ENCODE data around the gene SDS.

Gene SDS

GRCh38 chr12:113398346-113399290 is 5.1 kb downstream of the SDS start:
- DNase-seq, result no peak

DNA sequence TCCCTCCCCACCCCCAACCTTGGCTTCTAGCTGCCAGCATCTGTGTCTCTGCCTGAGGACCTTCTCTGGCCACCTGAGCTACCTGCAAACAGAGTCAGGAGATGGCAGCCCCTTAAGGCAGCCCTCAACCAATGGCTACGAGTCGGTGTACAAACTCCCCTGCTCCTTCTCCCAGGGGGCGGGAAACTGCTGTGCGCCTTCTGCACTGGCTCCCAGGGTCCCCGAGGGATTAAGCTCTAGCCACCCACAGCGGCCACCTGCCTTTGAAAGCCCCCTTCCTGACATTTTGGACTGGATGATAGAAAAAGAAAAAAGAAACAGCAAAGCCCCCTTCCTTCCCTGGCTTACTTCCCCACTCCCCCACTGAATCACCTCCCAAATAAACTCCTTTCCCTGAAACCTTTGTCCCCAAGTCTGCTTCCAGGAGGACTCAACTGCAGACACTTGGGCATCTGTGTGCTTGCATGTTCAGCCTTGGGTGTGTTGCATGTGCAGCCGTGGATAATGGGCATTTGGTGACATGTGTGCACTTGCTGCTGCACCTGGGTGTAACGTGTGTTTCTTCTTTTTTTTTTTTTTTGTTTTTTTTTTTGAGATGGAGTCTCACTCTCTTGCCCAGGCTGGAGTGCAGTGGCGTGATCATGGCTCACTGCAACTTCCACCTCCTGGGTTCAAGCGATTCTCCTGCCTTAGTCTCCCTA is 6.0 kb downstream of the SDS start:
- DNase-seq, result no peak

- DNase-seq, result no peak
These were observed 6.7 kb downstream of the SDS start for GRCh38 chr12:113396828-113397496.

GRCh38 chr12:113396200-113396599 is 7.5 kb downstream of the SDS start:
- no peak for DNase-seq

DNA sequence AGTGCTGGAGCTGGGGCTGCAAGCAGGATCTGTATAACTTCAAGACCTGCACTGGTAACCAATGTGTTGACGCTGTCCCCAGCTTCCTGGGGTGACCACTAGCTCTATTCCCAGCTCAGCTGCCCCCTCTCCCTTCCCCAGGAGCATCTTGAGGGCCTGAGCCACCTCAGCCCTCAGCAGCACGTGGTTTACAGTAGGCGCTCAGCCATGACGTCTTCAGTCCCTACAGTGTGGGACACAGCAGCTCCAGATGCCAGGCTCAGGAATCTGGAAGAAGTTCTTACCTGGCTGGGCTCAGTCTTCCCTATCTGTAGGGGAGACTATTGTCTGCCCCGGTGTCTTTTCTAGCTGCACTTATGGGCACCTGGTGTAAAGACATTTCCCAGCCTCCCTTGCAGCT is 8.6 kb downstream of the SDS start:
- no peak for DNase-seq

- no peak for DNase-seq
These were observed 9.9 kb downstream of the SDS start for GRCh38 chr12:113393749-113394148.

DNA sequence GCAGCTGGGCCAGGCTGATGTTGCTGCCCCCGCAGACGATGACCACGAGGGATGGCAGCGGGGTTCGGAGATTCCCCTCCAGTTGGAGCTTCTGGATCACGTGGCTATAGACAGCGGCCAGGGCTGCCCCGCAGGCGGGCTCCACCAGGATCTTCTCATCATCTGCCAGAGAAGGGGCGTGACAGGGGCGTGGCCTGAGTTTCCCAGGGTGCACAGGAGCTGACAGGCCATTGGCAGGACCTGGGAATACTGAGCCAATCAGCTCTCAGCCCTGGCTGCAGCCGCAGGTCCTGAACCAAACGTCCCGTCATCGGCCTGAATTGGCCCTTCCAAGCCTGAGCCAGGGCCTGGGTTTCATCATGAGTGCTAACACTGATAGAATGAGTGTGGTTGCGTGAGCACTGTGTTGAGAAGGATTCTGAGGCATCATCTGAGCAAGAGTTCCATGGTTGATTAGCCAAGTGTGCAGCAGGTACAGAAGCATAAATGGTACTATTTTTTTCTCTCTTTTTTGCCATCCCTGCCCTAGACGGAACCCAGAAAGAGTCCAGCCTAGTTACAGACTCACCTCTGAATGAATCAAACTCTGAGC is 10.6 kb downstream of the SDS start:
- DNase-seq, result no peak

DNA sequence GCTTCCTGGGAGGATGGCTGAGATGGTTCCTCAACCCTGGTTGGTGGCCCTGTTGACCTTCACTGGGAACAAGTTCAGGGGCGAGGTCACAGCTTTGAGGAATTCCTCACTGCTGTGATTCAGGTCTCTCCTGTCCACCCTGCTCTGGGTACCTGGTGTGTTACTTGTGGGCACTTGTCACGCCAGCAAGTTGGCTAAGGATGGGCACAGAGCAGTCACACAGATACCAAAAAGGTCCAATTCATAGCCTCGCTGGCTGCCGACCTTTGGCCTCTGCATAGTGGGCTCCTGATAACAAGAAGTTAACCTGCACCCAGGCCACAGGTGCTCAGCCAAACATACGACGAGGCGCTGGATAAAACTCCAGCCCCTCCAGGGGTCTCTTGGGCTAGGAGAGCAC is 11.2 kb downstream of the SDS start:
- DNase-seq, result no peak

DNA sequence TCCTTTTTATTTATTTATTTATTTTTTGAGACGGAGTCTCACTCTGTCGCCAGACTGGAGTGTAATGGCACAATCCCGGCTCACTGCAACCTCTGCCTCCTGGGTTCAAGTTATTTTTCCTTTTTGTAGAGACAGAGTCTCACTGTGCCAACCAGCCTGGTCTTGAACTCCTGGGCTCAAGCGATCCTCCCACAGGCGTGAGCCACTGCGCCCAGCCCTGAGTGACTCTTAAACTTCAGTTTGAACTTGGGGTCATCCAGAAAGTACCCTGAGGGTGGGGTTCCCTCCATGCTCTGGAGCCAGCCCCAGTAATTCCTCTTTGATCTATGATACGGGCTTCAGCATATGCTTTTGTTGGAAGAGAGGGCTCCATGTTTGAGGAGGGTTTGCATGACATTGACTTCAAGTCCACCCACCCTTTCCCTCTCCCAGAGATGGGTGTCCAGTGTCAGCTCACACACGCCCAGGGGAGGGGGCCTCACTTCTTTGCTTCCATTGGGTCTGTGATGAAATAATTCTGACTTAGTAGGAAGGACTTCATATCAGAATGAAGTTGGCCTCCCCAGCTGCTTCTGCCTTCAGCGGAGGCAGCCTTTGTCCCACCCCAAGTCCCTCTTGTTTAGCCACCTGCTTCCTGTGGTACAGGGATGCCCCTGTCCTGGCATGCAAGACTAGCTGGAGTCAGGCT is 11.9 kb downstream of the SDS start:
- DNase-seq, result no peak

DNA sequence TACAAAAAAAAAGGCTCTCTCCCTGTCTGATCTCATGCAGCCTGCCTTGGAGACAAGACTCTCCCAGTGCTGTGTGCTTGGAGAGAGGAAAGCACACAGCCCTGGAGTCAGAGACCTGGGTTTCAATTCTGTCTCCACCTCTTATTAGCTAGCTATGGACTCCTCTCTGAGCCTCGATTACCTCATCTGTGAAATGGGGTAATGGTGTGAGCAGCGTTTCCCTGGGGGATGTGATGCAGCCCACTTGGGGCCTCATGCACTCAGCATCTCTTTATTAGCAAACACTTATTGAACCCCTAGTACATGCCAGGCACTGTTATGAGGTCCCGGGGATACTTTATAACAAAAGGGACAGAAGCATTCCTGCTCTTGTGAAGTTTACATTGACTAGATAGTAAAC is 12.5 kb downstream of the SDS start:
- DNase-seq, result no peak

- no peak for DNase-seq
These were observed 13.3 kb downstream of the SDS start for GRCh38 chr12:113390064-113391043.

DNA sequence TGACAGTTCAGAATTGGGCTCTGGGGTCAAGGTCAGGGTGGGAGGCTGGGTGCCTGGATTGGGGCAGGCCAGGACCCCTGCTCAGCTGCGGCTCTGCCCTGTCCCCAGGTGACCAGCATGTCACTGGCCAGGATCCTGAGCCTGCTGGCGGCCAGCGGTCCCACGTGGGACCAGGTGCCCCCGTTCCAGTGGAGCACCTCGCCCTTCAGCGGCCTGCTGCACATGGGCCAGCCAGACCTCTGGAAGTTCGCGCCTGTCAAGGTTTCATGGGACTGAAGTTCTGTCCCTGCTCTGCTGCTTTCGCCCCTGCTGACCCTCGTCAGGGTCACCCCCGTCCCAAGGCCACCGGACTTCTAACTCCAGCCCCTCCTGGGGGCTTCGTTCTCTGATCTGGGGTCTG is 15.3 kb downstream of the SDS start:
- DNase-seq, result no peak

DNA sequence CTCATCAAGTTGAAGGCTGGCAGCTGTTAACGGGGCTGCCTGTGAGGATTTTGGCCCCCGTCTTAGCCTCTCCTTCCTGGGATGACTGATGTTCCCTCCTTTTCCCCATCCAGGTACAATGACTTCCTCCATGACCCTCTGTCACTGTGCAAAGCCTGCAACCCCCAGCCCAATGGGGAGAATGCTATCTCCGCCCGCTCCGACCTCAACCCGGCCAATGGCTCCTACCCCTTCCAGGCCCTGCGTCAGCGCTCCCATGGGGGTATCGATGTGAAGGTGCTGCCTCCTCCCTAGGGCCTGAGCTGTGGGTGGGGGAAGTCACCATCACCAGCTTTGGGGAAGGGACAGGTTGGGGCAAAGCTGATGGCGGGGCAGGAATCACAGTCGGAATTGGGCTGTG is 16.1 kb downstream of the SDS start:
- DNase-seq, result no peak

DNA sequence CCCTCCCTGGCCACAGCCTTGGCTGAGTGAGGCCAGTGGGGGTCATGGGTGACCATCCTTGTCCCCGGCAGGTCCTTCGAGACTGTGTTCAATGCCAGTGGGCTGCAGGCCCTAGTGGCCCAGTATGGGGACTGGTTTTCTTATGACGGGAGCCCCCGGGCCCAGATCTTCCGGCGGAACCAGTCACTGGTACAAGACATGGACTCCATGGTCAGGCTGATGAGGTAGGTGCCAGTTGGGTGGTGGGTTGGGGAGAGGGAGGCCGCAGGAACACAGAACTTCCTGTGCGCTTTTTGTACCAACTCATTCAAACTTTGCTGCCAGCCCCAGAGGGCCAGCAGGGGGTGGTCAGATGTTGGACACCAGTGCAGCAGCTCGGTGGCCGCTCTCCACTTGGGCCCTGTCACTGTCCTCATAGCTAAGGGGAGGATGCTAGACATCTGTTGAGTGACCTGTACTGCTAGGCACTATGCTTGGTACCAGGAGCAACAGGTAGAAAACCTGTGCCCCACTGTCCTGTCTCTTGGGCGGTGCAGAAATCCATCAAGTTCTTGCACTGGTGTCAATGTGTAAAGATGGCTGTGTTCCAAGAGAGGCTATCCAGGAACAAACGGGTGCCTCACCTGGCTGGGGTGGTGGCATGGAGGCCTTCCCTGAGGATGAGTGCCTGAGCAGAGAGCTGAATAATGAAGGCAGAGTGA is 16.7 kb downstream of the SDS start:
- DNase-seq, result no peak

- no peak for DNase-seq
These were observed 18.3 kb downstream of the SDS start for GRCh38 chr12:113385282-113385882.

DNA sequence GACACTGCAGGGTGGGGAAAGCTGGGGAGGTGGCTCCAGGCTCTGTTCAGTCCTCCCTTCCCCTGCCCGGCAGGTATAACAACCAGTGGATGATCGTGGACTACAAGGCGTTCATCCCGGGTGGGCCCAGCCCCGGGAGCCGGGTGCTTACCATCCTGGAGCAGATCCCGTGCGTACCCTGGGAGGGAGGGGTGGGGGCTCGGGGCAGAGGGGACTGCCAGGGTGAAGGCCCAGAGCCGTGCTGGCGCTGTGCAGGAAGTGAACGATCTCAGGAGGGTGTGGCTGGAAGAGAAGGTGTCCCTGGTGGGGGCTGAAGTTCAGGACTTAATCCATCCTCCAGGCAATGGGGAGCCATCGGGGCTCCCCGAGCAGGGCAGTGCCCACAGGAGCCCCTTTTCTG is 18.9 kb downstream of the SDS start:
- DNase-seq, result no peak

- no peak for DNase-seq
These were observed 21.5 kb downstream of the SDS start for GRCh38 chr12:113382206-113382605.

GRCh38 chr12:113381220-113381619 is 22.5 kb downstream of the SDS start:
- no peak for DNase-seq

- DNase-seq, result no peak
These were observed 25.4 kb downstream of the SDS start for GRCh38 chr12:113378291-113378690.

DNA sequence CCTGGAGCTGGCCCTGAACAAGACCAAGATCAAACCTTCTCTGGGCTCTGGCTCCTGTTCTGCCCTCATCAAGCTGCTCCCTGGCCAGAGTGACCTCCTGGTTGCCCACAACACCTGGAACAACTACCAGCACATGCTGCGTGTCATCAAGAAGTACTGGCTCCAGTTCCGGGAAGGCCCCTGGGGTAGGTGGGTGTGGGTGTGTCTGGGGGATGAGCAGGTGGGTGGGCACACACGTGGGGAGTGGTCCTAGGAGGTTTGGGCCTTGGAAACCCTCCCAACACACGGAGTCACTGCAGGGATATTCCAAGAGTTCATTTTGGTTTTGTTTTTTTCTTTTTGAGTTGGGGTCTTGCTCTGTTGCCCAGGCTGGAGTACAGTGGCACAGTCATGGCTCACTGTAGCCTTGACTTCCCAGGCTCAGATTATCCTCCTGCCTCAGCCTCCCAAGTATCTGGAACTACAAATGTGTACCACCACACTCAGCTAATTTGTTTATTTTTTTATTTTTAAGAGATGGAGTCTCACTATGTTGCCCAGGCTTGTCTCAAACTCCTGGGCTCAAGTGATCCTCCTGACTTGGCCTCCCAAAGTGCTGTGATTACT is 28.8 kb downstream of the SDS start:
- no peak for DNase-seq
